ENCODE results near the gene BRD3OS. TPM values are rescaled to one million over a fixed set of nuclear protein-coding genes. Genes with fewer than 3 reads are reported as not detected.

The BRD3OS gene
- total RNA-seq, 3 donors from 2014 or later, result 3.6 to 17.6 (median 4.9) TPM

DNA sequence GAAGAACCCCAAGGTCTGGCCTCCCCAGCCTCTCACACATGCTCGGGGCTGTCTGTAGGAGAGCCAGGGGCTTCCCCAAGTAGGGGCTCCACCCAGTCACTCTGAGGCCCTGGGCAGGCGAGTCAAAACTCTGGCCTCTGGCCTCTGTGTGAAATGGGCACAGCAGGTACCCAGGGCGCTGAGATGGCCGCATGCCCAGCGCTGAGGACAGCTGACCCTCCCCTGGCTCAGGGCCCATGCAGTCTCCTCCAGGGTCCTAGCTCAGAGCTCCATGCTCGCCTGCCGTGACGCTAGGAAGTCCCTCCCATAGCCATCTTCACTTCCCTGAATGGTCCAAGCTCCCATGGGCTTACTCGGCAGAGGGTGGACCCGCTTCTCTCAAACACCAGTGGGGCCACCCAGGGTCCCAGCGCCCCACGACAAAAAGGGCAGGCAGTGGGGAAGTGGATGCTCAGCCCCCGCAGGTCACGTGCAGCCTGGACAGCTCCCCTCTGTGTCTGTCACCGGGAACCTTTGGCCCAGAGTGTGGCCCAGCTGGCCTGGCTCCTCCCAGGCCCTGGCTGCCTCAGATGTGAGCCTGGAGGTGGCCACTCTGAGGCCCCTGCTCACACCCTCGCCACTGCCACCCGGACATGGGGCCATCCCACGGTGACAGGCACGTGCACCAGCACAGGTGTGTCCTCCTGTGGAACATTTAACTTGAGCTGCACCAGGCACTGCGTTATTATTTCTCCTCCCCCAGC, 21.0 kb upstream of the BRD3OS start:
- no peaks in the 10 kb centered on the region for H3K36me3 ChIP-seq (ENCODE audit: low read depth)
- ATAC-seq (no peak), DNase-seq (no peak)
- no peaks in the 10 kb centered on the region for H3K4me1 ChIP-seq (ENCODE audit: low read depth)
- TF ChIP-seq, protein P1, sequence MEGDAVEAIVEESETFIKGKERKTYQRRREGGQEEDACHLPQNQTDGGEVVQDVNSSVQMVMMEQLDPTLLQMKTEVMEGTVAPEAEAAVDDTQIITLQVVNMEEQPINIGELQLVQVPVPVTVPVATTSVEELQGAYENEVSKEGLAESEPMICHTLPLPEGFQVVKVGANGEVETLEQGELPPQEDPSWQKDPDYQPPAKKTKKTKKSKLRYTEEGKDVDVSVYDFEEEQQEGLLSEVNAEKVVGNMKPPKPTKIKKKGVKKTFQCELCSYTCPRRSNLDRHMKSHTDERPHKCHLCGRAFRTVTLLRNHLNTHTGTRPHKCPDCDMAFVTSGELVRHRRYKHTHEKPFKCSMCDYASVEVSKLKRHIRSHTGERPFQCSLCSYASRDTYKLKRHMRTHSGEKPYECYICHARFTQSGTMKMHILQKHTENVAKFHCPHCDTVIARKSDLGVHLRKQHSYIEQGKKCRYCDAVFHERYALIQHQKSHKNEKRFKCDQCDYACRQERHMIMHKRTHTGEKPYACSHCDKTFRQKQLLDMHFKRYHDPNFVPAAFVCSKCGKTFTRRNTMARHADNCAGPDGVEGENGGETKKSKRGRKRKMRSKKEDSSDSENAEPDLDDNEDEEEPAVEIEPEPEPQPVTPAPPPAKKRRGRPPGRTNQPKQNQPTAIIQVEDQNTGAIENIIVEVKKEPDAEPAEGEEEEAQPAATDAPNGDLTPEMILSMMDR (IDR thresholded peaks at IDR 0.05), result no peak
- no peak overlapping the region for H3K4me3 ChIP-seq
- intact Hi-C loops (cut with DNase I, micrococcal nuclease), result no loop called here
- H3K9me3 ChIP-seq, result no peaks in the 10 kb centered on the region

DNA sequence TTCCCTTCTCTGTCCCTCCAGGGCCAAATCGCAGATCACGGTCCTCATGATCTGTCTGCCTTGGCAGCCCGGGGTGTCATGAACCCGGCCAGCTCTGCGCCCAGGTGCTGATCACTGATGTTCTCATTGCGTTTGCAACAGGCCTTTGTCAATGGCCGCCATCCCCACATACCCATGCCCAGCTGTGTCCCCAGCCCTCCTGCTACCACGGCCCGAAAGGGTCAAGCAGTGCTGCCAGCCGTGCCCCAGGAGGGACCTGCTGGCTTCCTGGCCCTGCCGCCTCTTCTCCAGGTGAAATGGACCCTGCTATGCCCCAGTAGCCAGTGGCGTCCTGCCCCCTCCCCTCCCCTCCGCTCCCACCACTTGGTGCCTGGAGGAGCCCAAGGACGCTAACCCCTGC, 20.4 kb upstream of the BRD3OS start:
- Histone ChIP-seq H3K36me3 (ENCODE audit: low read depth) (no peaks in the 10 kb centered on the region), H3K9me3 (no peaks in the 10 kb centered on the region), H3K4me3 (no peak overlapping the region), H3K4me1 (ENCODE audit: low read depth) (no peaks in the 10 kb centered on the region)
- TF ChIP-seq, protein P1 (IDR thresholded peaks at IDR 0.05), result no peak
- DNase-seq (no peak), ATAC-seq (no peak)
- intact Hi-C loops (cut with DNase I, micrococcal nuclease), result no loop called here

DNA sequence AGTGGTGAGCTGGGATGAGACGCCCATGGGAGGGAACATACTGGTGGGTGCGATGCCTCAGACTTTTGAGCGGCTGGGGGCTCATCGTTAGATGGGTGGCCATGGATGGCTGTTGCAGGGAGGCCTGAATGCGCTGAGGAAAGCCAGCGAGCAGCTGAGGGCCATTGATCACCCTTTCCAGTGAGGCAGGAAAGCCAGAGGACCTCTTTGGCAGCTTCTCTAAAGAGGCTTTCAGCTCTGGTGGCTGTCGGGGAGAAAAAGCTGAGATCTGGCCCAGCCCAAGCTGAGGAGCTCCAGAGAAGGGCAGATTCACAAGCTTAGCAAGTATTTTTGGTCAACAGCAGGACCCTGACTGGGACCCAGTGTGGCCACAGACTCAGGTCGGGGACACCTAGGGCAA, 19.9 kb upstream of the BRD3OS start:
- Histone ChIP-seq H3K36me3 (ENCODE audit: low read depth) (no peaks in the 10 kb centered on the region), H3K4me3 (no peak overlapping the region), H3K4me1 (ENCODE audit: low read depth) (no peaks in the 10 kb centered on the region), H3K9me3 (no peaks in the 10 kb centered on the region)
- intact Hi-C loops (cut with DNase I, micrococcal nuclease), result no loop called here
- no peak for ATAC-seq
- TF ChIP-seq, protein P1 (IDR thresholded peaks at IDR 0.05), result no peak
- DNase-seq, result no peak

DNA sequence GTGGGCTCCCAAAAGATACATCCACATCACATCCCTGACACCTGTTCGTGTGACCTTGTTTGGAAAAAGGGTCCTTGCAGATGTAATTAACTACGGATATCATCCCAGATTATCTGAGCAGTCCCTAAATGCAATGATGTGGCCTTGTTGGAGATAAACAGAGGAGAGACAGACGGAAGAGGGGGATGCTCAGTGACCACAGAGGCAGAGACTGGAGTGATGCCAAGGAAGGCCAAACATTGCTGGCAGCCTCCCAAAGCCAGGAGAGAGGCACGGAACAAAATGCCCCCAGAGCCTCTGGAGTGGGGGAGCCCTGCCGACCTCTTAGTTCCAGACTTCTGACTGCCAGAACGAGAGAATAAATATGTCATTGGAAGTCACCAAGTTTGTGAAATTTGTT, 18.1 kb upstream of the BRD3OS start:
- Histone ChIP-seq H3K9me3 (no peaks in the 10 kb centered on the region), H3K4me3 (no peak overlapping the region), H3K36me3 (ENCODE audit: low read depth) (no peaks in the 10 kb centered on the region), H3K4me1 (ENCODE audit: low read depth) (no peaks in the 10 kb centered on the region)
- DNase-seq (no peak), ATAC-seq (no peak)
- TF ChIP-seq, protein P1 (IDR thresholded peaks at IDR 0.05), result no peak
- intact Hi-C loops (cut with DNase I, micrococcal nuclease), result no loop called here

- Histone ChIP-seq H3K4me3 (no peak overlapping the region), H3K9me3 (no peaks in the 10 kb centered on the region), H3K4me1 (ENCODE audit: low read depth) (no peaks in the 10 kb centered on the region), H3K36me3 (ENCODE audit: low read depth) (no peaks in the 10 kb centered on the region)
- TF ChIP-seq, protein P1 (IDR thresholded peaks at IDR 0.05), result no peak
- ATAC-seq, result no peak
- intact Hi-C loops (cut with DNase I, micrococcal nuclease), result no loop called here
- DNase-seq, result no peak
Observed at GRCh38 chr9:134007571-134007970, 17.7 kb upstream of the BRD3OS start.

All from mucosa of descending colon (tissue), 3 donors.